HEK293 (cell line): ENCODE measurements around the gene STRADA.
"Not testable (repeated sequence)": the region's sequence is repeated elsewhere in the genome, so short reads cannot be mapped to it uniquely, and the experiment has no call there.

Source experiments
- CTCF ChIA-PET: fragments of 350-600 bp; formaldehyde crosslinking; extraction: SDS; loops from one replicate; lab custom pipeline; 2021; ENCODE audit warnings: antibody characterized with exemption; lab: Yijun Ruan, JAX
- POLR2A ChIA-PET: fragments of 300-600 bp; formaldehyde crosslinking; extraction: SDS; loops from one replicate; lab custom pipeline; 2020; ENCODE audit warnings: antibody characterized with exemption, inconsistent platforms; lab: Yijun Ruan, JAX
- H3K27ac ChIP-seq: fragments of 200-500 bp; sonication (Bioruptor generic); 2 replicates; pipeline ENCODE4 v1.5.1; 2014; ENCODE audit warnings: low read depth, low read length, control low read depth, inconsistent platforms; ENCODE audit errors: extremely low read depth
- H3K36me3 ChIP-seq, 2 experiments: fragments of 200-500 bp in 1 of 2; sonication (Bioruptor generic) in 1 of 2; 1 replicate in 1 of 2; 2 replicates in 1 of 2; pipeline ENCODE4 v1.5.1; 2014 to 2017; ENCODE audit warnings: inconsistent platforms in 2 of 2, low read length in 2 of 2; ENCODE audit not compliant: control insufficient read depth in 2 of 2, insufficient read depth in 1 of 2
- H3K4me1 ChIP-seq: fragments of 200-500 bp; sonication (Bioruptor generic); 2 replicates; pipeline ENCODE4 v1.5.1; 2014; ENCODE audit warnings: mild to moderate bottlenecking, low read length, inconsistent platforms; ENCODE audit not compliant: control insufficient read depth, insufficient read depth
- H3K4me3 ChIP-seq: 2 replicates; pipeline ENCODE4 v1.5.1; 2011; ENCODE audit warnings: low read depth, mild to moderate bottlenecking, control low read depth, low read length, moderate library complexity
- H3K9me3 ChIP-seq: fragments of 200-500 bp; sonication (Bioruptor generic); 2 replicates; pipeline ENCODE4 v1.5.1; 2014; ENCODE audit warnings: low read depth, low read length, inconsistent platforms; ENCODE audit not compliant: control insufficient read depth, insufficient read depth
- BCL11B ChIP-seq: fragments of 450-650 bp; formaldehyde crosslinking; IDR thresholded peaks from 2 replicates; pipeline ENCODE4 v1.5.1; 2016; ENCODE audit warnings: low read depth, missing biosample characterization, missing genetic modification characterization
- GFI1B ChIP-seq: fragments of 450-650 bp; formaldehyde crosslinking; IDR thresholded peaks from 2 replicates; pipeline ENCODE4 v1.5.1; 2016; ENCODE audit warnings: missing biosample characterization, missing genetic modification characterization
- GLI2 ChIP-seq: fragments of 450-650 bp; formaldehyde crosslinking; IDR thresholded peaks from 2 replicates; pipeline ENCODE4; 2017; ENCODE audit warnings: missing biosample characterization, missing genetic modification characterization, low read depth, borderline replicate concordance
- HOXA7 ChIP-seq: sonication (generic); formaldehyde crosslinking; IDR thresholded peaks from 2 replicates; pipeline ENCODE4 v1.8.1; 2022; ENCODE audit warnings: missing genetic modification reagents, borderline replicate concordance
- INSM2 ChIP-seq: fragments of 450-650 bp; formaldehyde crosslinking; IDR thresholded peaks from 2 replicates; pipeline ENCODE4 v1.5.1; 2016; ENCODE audit warnings: missing biosample characterization, missing genetic modification characterization
- MYNN ChIP-seq: fragments of 450-650 bp; formaldehyde crosslinking; IDR thresholded peaks from 2 replicates; pipeline ENCODE4 v1.5.1; 2016; ENCODE audit warnings: missing biosample characterization, missing genetic modification characterization, borderline replicate concordance
- ZBTB1 ChIP-seq: fragments of 450-650 bp; formaldehyde crosslinking; IDR thresholded peaks from 2 replicates; pipeline ENCODE4 v1.5.1; 2016; ENCODE audit warnings: missing biosample characterization, missing genetic modification characterization
- ZBTB17 ChIP-seq: fragments of 450-650 bp; formaldehyde crosslinking; IDR thresholded peaks from 2 replicates; pipeline ENCODE4 v1.5.1; 2016; ENCODE audit warnings: missing biosample characterization, missing genetic modification characterization
- ZBTB20 ChIP-seq: fragments of 450-650 bp; formaldehyde crosslinking; IDR thresholded peaks from 2 replicates; pipeline ENCODE4 v1.5.1; 2016; ENCODE audit warnings: missing biosample characterization, missing genetic modification characterization
- ZEB2 ChIP-seq: fragments of 450-650 bp; formaldehyde crosslinking; IDR thresholded peaks from 2 replicates; pipeline ENCODE4 v1.5.1; 2016; ENCODE audit warnings: missing biosample characterization, missing genetic modification characterization
- ZFP37 ChIP-seq: fragments of 450-650 bp; formaldehyde crosslinking; IDR thresholded peaks from 2 replicates; pipeline ENCODE4 v1.5.1; 2016; ENCODE audit warnings: missing biosample characterization, missing genetic modification characterization
- ZIC2 ChIP-seq: fragments of 450-650 bp; formaldehyde crosslinking; IDR thresholded peaks from 2 replicates; pipeline ENCODE4 v1.5.1; 2016; ENCODE audit warnings: missing biosample characterization, missing genetic modification characterization
- ZNF112 ChIP-seq: fragments of 450-650 bp; formaldehyde crosslinking; IDR thresholded peaks from 2 replicates; pipeline ENCODE4 v1.5.0; 2017; ENCODE audit warnings: missing biosample characterization, missing genetic modification characterization
- ZNF114 ChIP-seq: fragments of 450-650 bp; formaldehyde crosslinking; IDR thresholded peaks from 2 replicates; pipeline ENCODE4 v1.5.0; 2017; ENCODE audit warnings: missing biosample characterization, missing genetic modification characterization
- ZNF121 ChIP-seq: fragments of 450-650 bp; formaldehyde crosslinking; IDR thresholded peaks from 2 replicates; pipeline ENCODE4 v1.5.1; 2016; ENCODE audit warnings: missing biosample characterization, missing genetic modification characterization
- ZNF133 ChIP-seq: fragments of 450-650 bp; formaldehyde crosslinking; IDR thresholded peaks from 2 replicates; pipeline ENCODE4 v1.5.1; 2016; ENCODE audit warnings: missing biosample characterization, missing genetic modification characterization
- ZNF140 ChIP-seq: fragments of 450-650 bp; formaldehyde crosslinking; IDR thresholded peaks from 2 replicates; pipeline ENCODE4 v1.5.1; 2016; ENCODE audit warnings: missing biosample characterization, missing genetic modification characterization
- ZNF18 ChIP-seq: fragments of 450-650 bp; formaldehyde crosslinking; IDR thresholded peaks from 2 replicates; pipeline ENCODE4 v1.5.1; 2016; ENCODE audit warnings: missing biosample characterization, missing genetic modification characterization
- ZNF221 ChIP-seq: fragments of 450-650 bp; formaldehyde crosslinking; IDR thresholded peaks from 2 replicates; pipeline ENCODE4 v1.5.1; 2017; ENCODE audit warnings: missing biosample characterization, missing genetic modification characterization, borderline replicate concordance
- ZNF488 ChIP-seq: fragments of 450-650 bp; formaldehyde crosslinking; IDR thresholded peaks from 2 replicates; pipeline ENCODE4 v1.5.1; 2016; ENCODE audit warnings: missing biosample characterization, missing genetic modification characterization
- ZNF549 ChIP-seq: fragments of 450-650 bp; IDR thresholded peaks from 2 replicates; pipeline ENCODE4 v1.5.1; 2018; ENCODE audit warnings: missing biosample characterization, missing genetic modification characterization, mild to moderate bottlenecking, inconsistent platforms, moderate library complexity
- ZNF664 ChIP-seq: fragments of 450-650 bp; formaldehyde crosslinking; IDR thresholded peaks from 2 replicates; pipeline ENCODE4 v1.5.1; 2016; ENCODE audit warnings: missing biosample characterization, missing genetic modification characterization
- ZNF76 ChIP-seq: fragments of 450-650 bp; formaldehyde crosslinking; IDR thresholded peaks from 2 replicates; pipeline ENCODE4; 2016; ENCODE audit warnings: low read depth, missing biosample characterization, missing genetic modification characterization, borderline replicate concordance
- ZNF837 ChIP-seq: fragments of 450-650 bp; formaldehyde crosslinking; IDR thresholded peaks from 2 replicates; pipeline ENCODE4 v1.5.1; 2016; ENCODE audit warnings: missing biosample characterization, missing genetic modification characterization
- ZNF843 ChIP-seq: fragments of 450-650 bp; formaldehyde crosslinking; IDR thresholded peaks from 2 replicates; pipeline ENCODE4 v1.5.1; 2016; ENCODE audit warnings: missing biosample characterization, missing genetic modification characterization
- ZSCAN4 ChIP-seq: fragments of 450-650 bp; formaldehyde crosslinking; IDR thresholded peaks from 2 replicates; pipeline ENCODE4 v1.5.1; 2017; ENCODE audit warnings: missing biosample characterization, missing genetic modification characterization

STRADA gene

GRCh38 chr17:63722403-63722802 lies 19.2 kb downstream of the STRADA start (continued):
- TF ChIP-seq ZNF140 (tag by site-specific recombination): no peak
- TF ChIP-seq MYNN (tag by site-specific recombination): no peak
- no peak for TF ChIP-seq ZNF488
- no peak for TF ChIP-seq ZSCAN4 (tag by site-specific recombination)
- no peak for TF ChIP-seq INSM2 (tag by site-specific recombination)
- no peak for TF ChIP-seq ZNF221
- TF ChIP-seq ZNF18 (tag by site-specific recombination): no peak

- 0 out of 2 replicates have a peak, but pooled peaks have one; percentile 51 for TF ChIP-seq ZNF121 (tag by site-specific recombination)
- peaks cover 12 to 23% of the 10 kb centered on the region in 2 experiments for H3K36me3 ChIP-seq
- POLR2A ChIA-PET: interaction anchor here (1.2 kb wide), 1 partner anchor 45 kb away, joined by 3 read pairs; no protein-coding TSS in a partner anchor
- H3K9me3 ChIP-seq, H3K4me3 ChIP-seq, H3K27ac ChIP-seq, CTCF ChIA-PET, H3K4me1 ChIP-seq: not testable (repeated sequence)
Measured at GRCh38 chr17:63720194-63720593, 21.4 kb downstream of the STRADA start.

- H3K36me3 ChIP-seq: peaks cover under 1 to 26% of the 10 kb centered on the region in 2 experiments; a peak in 2 of 3 replicates
- TF ChIP-seq HOXA7 (CRISPR knock-in tag) (no peak), ZIC2 (no peak), ZNF549 (tag by site-specific recombination) (no peak), GLI2 (tag by site-specific recombination) (no peak), ZFP37 (tag by site-specific recombination) (no peak), ZNF133 (tag by site-specific recombination) (no peak), ZNF76 (tag by site-specific recombination) (no peak), ZBTB17 (tag by site-specific recombination) (no peak), ZBTB1 (tag by site-specific recombination) (no peak), ZNF837 (tag by site-specific recombination) (no peak), ZNF664 (tag by site-specific recombination) (no peak), ZNF843 (tag by site-specific recombination) (no peak), ZNF112 (tag by site-specific recombination) (no peak), ZNF488 (no peak), ZBTB20 (tag by site-specific recombination) (no peak), BCL11B (tag by site-specific recombination) (no peak), ZEB2 (tag by site-specific recombination) (no peak), GFI1B (tag by site-specific recombination) (no peak), ZNF114 (tag by site-specific recombination) (no peak)
Measured at GRCh38 chr17:63718988-63719387, 22.6 kb downstream of the STRADA start.

More at GRCh38 chr17:63718988-63719387, 22.6 kb downstream of the STRADA start:
- no peak overlapping the region for H3K4me3 ChIP-seq
- ChIA-PET CTCF (interaction anchor here (0.6 kb wide), 1 partner anchor 8 kb away, joined by 5 read pairs; no protein-coding TSS in a partner anchor), POLR2A (no interaction called here)
- H3K9me3 ChIP-seq: no peaks in the 10 kb centered on the region
- H3K27ac ChIP-seq: no peak overlapping the region
- H3K4me1 ChIP-seq: 0 out of 2 replicates have a peak, but pooled peaks cover 2% of the 10 kb centered on the region
